ENCODE data around the gene MICAL3.

DNA sequence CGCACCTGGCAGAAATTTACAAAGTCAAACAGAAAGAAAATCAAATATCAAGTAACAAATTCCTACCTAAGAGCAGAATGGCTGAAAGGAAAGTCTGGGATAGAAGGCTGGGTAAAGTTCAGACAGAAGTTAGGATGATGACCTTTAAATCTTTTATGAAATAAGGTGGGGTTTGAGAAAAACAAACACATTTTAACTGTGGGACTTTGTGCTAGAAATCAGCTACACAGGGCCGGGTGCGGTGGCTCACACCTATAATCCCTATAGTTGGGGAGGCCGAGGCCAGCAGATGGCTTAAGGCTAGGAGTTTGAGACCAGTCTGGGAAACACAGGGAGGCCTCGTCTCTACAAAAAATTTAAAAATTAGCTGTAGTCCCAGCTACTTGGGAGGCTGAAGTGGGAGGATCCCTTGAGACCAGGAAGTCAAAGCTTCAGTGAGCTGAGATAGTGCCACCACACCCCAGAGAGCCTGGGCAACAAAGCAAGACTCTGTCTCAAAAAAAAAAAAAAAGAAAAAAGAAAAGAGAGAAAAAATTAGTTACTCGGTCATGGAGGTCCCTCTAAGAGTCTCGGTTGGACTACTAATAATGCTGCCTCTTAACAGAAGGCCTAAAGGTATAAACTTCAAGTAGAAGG is 130.3 kb downstream of the MICAL3 start:
- TF ChIP-seq SUZ12 (IDR thresholded peaks at IDR 0.05; ENCODE audit: extremely low read depth, insufficient read depth, insufficient read length), result no peak
- no peak for TF ChIP-seq YY1 (IDR thresholded peaks at IDR 0.05; ENCODE audit: insufficient read depth, insufficient read length)
- TF ChIP-seq ZNF274 (IDR thresholded peaks at IDR 0.05; ENCODE audit: low read depth, low read length), result no peak

Data from NT2/D1 (cell line).